Measurements from ENCODE around the gene CGN.
"Not testable (repeated sequence)": the region's sequence is repeated elsewhere in the genome, so short reads cannot be mapped to it uniquely, and the experiment has no call there.

- TF ChIP-seq CTCF (IDR thresholded peaks at IDR 0.05); POLR2AphosphoS5 (IDR thresholded peaks at IDR 0.05); POLR2A (IDR thresholded peaks at IDR 0.05; ENCODE audit: low read depth); EP300 (IDR thresholded peaks at IDR 0.05): not testable (repeated sequence)
Measured at GRCh38 chr1:151522427-151522826, 11.2 kb downstream of the CGN start.

Measured in esophagus muscularis mucosa (tissue), 4 donors.